IMR-90 (cell line): Measurements from ENCODE around the gene PLD5. TPM values are rescaled to one million over a fixed set of nuclear protein-coding genes. Genes with fewer than 3 reads are reported as not detected.

Experiments used
- ATAC-seq: fragments of 200-7000 bp; cut with Tn5 transposase; 2 replicates; pipeline ENCODE4 v1.9.1; 2020; ENCODE audit warnings: low read depth, mild to moderate bottlenecking, moderate library complexity
- BruUV-seq: library from RNA; stranded (reverse); fragments of 400-500 nt; replicated peaks from 2 replicates; lab custom pipeline; 2021; lab: Mats Ljungman, UMichigan
- CTCF ChIA-PET: fragments of 300-600 bp; formaldehyde crosslinking; extraction: SDS; loops from one replicate; lab custom pipeline; 2021; ENCODE audit warnings: antibody characterized with exemption; lab: Yijun Ruan, JAX
- POLR2A ChIA-PET: fragments of 300-600 bp; sonication (Branson Sonifier 250); formaldehyde crosslinking; loops from one replicate; lab custom pipeline; 2022; ENCODE audit warnings: antibody characterized with exemption; ENCODE audit not compliant: unreplicated experiment; lab: Charles Lee
- DNase-seq: peaks from one replicate; pipeline ENCODE4 v3.0.0; 2013
- H2AFZ ChIP-seq: replicated peaks from 2 replicates; pipeline ENCODE3; 2013; ENCODE audit warnings: low read length, mild to moderate bottlenecking; ENCODE audit not compliant: poor library complexity
- H2AK5ac ChIP-seq: 2 replicates; pipeline ENCODE4 v1.6.1; 2013; ENCODE audit warnings: low read depth, low read length, inconsistent platforms
- H2AK9ac ChIP-seq: replicated peaks from 2 replicates; pipeline ENCODE3; 2013; ENCODE audit warnings: mild to moderate bottlenecking, low read depth, low read length, moderate library complexity; ENCODE audit not compliant: poor library complexity
- H2BK120ac ChIP-seq: 2 replicates; pipeline ENCODE4 v1.6.1; 2013; ENCODE audit warnings: low read depth, low read length, inconsistent platforms
- H2BK15ac ChIP-seq: 3 replicates; pipeline ENCODE4 v1.6.1; 2013; ENCODE audit warnings: low read depth, low read length, inconsistent platforms
- H2BK20ac ChIP-seq: 2 replicates; pipeline ENCODE4 v1.6.1; 2013; ENCODE audit warnings: low read depth, mild to moderate bottlenecking, inconsistent platforms, low read length, moderate library complexity
- H2BK5ac ChIP-seq: 2 replicates; pipeline ENCODE4 v1.6.1; 2013; ENCODE audit warnings: mild to moderate bottlenecking, low read depth, low read length, inconsistent platforms; ENCODE audit not compliant: poor library complexity, severe bottlenecking
- H3K14ac ChIP-seq: replicated peaks from 2 replicates; pipeline ENCODE4 v1.6.1; 2013; ENCODE audit warnings: low read depth, low read length, inconsistent platforms
- H3K18ac ChIP-seq: 2 replicates; pipeline ENCODE4 v1.6.1; 2013; ENCODE audit warnings: low read depth, low read length, control low read depth
- H3K23ac ChIP-seq: 2 replicates; pipeline ENCODE4 v1.6.1; 2013; ENCODE audit warnings: low read depth, low read length, inconsistent platforms
- H3K27ac ChIP-seq: 2 replicates; pipeline ENCODE4 v1.5.1; 2013; ENCODE audit warnings: mild to moderate bottlenecking, control low read depth, low read length; ENCODE audit not compliant: insufficient read depth
- H3K27me3 ChIP-seq: 2 replicates; pipeline ENCODE4 v1.6.1; 2013; ENCODE audit warnings: low read length; ENCODE audit not compliant: control insufficient read depth, insufficient read depth
- H3K36me3 ChIP-seq: 2 replicates; pipeline ENCODE4 v1.6.1; 2013; ENCODE audit warnings: low read length, mixed read lengths; ENCODE audit not compliant: control insufficient read depth, insufficient read depth
- H3K4ac ChIP-seq: 2 replicates; pipeline ENCODE4 v1.6.1; 2013; ENCODE audit warnings: low read depth, low read length, inconsistent platforms
- H3K4me1 ChIP-seq: 2 replicates; pipeline ENCODE4 v1.6.1; 2013; ENCODE audit warnings: low read length, mixed read lengths; ENCODE audit not compliant: control insufficient read depth, insufficient read depth
- H3K4me2 ChIP-seq: 2 replicates; pipeline ENCODE4 v1.6.1; 2013; ENCODE audit warnings: low read depth, mild to moderate bottlenecking, control low read depth, low read length, moderate library complexity
- H3K4me3 ChIP-seq: 2 replicates; pipeline ENCODE4 v1.5.1; 2013; ENCODE audit warnings: low read depth, mild to moderate bottlenecking, control low read depth, low read length, moderate library complexity; ENCODE audit not compliant: insufficient read depth
- H3K56ac ChIP-seq: 2 replicates; pipeline ENCODE4 v1.6.1; 2013; ENCODE audit warnings: low read length, inconsistent platforms; ENCODE audit not compliant: insufficient read depth; ENCODE audit errors: extremely low read depth
- H3K79me1 ChIP-seq, 2 experiments: 2 replicates each; pipeline ENCODE4 v1.6.1; 2013; ENCODE audit warnings: low read length in 2 of 2, inconsistent platforms in 1 of 2, low read depth in 1 of 2
- H3K9ac ChIP-seq: 2 replicates; pipeline ENCODE4 v1.6.1; 2013; ENCODE audit warnings: low read depth, low read length, control low read depth
- H3K9me1 ChIP-seq: 2 replicates; pipeline ENCODE4 v1.6.1; 2013; ENCODE audit warnings: low read length, inconsistent platforms; ENCODE audit not compliant: insufficient read depth
- H3K9me3 ChIP-seq: 2 replicates; pipeline ENCODE4 v1.6.1; 2013; ENCODE audit warnings: low read length; ENCODE audit not compliant: control insufficient read depth, insufficient read depth
- H4K20me1 ChIP-seq: 2 replicates; pipeline ENCODE4 v1.6.1; 2013; ENCODE audit warnings: low read length, inconsistent platforms; ENCODE audit not compliant: insufficient read depth
- H4K5ac ChIP-seq: 2 replicates; pipeline ENCODE4 v1.6.1; 2013; ENCODE audit warnings: mild to moderate bottlenecking, low read depth, low read length, control low read depth
- H4K8ac ChIP-seq, 2 experiments: 2 replicates each; pipeline ENCODE4 v1.6.1; 2013; ENCODE audit warnings: low read depth in 2 of 2, low read length in 2 of 2, control low read depth in 1 of 2, inconsistent platforms in 1 of 2
- H4K91ac ChIP-seq: 2 replicates; pipeline ENCODE4 v1.6.1; 2013; ENCODE audit warnings: low read depth, low read length, inconsistent platforms; ENCODE audit not compliant: insufficient read depth
- BHLHE40 ChIP-seq: fragments of 150-350 bp; IDR thresholded peaks from 2 replicates; pipeline ENCODE4 v1.6.1; 2016; ENCODE audit warnings: mild to moderate bottlenecking, low read depth, low read length
- CEBPB ChIP-seq: IDR thresholded peaks from 2 replicates; pipeline ENCODE4 v1.6.1; 2012; ENCODE audit warnings: low read depth, low read length, improper control_type of control experiment
- CHD1 ChIP-seq: IDR thresholded peaks from 2 replicates; pipeline ENCODE4 v1.6.1; 2012; ENCODE audit warnings: low read depth, low read length, improper control_type of control experiment
- FOS ChIP-seq: fragments of 150-350 bp; IDR thresholded peaks from 2 replicates; pipeline ENCODE4 v1.6.1; 2016; ENCODE audit warnings: low read depth, low read length
- MAZ ChIP-seq: IDR thresholded peaks from 2 replicates; pipeline ENCODE4 v1.6.1; 2012; ENCODE audit warnings: low read depth, mild to moderate bottlenecking, low read length, improper control_type of control experiment, moderate library complexity, borderline replicate concordance
- MXI1 ChIP-seq: IDR thresholded peaks from 2 replicates; pipeline ENCODE4 v1.6.1; 2012; ENCODE audit warnings: low read depth, mild to moderate bottlenecking, low read length, moderate library complexity, borderline replicate concordance
- NFE2L2 ChIP-seq: fragments of 150-350 bp; IDR thresholded peaks from 2 replicates; pipeline ENCODE4 v1.6.1; 2016; ENCODE audit warnings: low read depth, mild to moderate bottlenecking, low read length
- POLR2A ChIP-seq: IDR thresholded peaks from 2 replicates; pipeline ENCODE4 v1.6.1; 2012; ENCODE audit warnings: mild to moderate bottlenecking, low read depth, low read length
- RAD21 ChIP-seq: IDR thresholded peaks from 2 replicates; pipeline ENCODE4 v1.6.1; 2012; ENCODE audit warnings: low read length, improper control_type of control experiment
- RCOR1 ChIP-seq: IDR thresholded peaks from 2 replicates; pipeline ENCODE4 v1.6.1; 2012; ENCODE audit warnings: mild to moderate bottlenecking, low read length, improper control_type of control experiment; ENCODE audit not compliant: insufficient replicate concordance
- RFX5 ChIP-seq: IDR thresholded peaks from 2 replicates; pipeline ENCODE4 v1.8.0; 2012; ENCODE audit warnings: low read depth, mild to moderate bottlenecking, low read length, moderate library complexity
- SMC3 ChIP-seq: fragments of 150-350 bp; IDR thresholded peaks from 2 replicates; pipeline ENCODE4 v1.6.1; 2016; ENCODE audit warnings: low read depth, mild to moderate bottlenecking, antibody characterized with exemption, low read length, moderate library complexity
- WGBS, 2 experiments: methylation state at CpG; one replicate each; pipeline versions ENCODE4 v1.1.5 to v1.1.7; 2013; ENCODE audit warnings: missing lambda C conversion rate in 2 of 2; ENCODE audit not compliant: insufficient read length in 1 of 2; ENCODE audit errors: extremely low coverage in 2 of 2; 5-methylcytosine and 5-hydroxymethylcytosine counted together
- dilution Hi-C: fragments of 300-500 bp; cut with HindIII; formaldehyde crosslinking; loops from one replicate; pipeline ENCODE4 v1.14.3; 2018; ENCODE audit warnings: low sequenced_read_pairs; ENCODE audit not compliant: unreplicated experiment
- in situ Hi-C: fragments of 300-500 bp; cut with MboI; formaldehyde crosslinking; loops from 3 replicates; pipeline ENCODE4 v1.14.3; 2019; ENCODE audit warnings: low sequenced_read_pairs, inconsistent platforms, mixed read lengths
- intact Hi-C: fragments of 100-400 bp; cut with micrococcal nuclease; formaldehyde crosslinking; loops from 2 replicates; pipeline ENCODE4 v1.10.0; 2022
- polyA plus RNA-seq, 3 experiments: library from polyadenylated mRNA; depleted of rRNA; stranded (reverse); fragments of >200 nt; gene quantifications; 2 replicates each; pipeline ENCODE4 v1.2.3, GENCODE V29; 2012; ENCODE audit warnings: low replicate concordance in 1 of 3
- total RNA-seq: library from RNA; depleted of rRNA; stranded (reverse); fragments of >200 nt; gene quantifications from 2 replicates; pipeline ENCODE4 v1.2.3, GENCODE V29; 2012
- TF ChIP-seq, protein P1 (sequence below): fragments of 150-350 bp; IDR thresholded peaks from 2 replicates; pipeline ENCODE4 v1.6.1; 2017; ENCODE audit warnings: mild to moderate bottlenecking, antibody characterized with exemption, low read length, low read depth
- TF ChIP-seq, protein P2 (sequence below): conservative IDR thresholded peaks from 2 replicates; pipeline ENCODE4 v1.5.1; 2012; ENCODE audit warnings: mild to moderate bottlenecking, low read depth, low read length, improper control_type of control experiment
- TF ChIP-seq, protein P3 (sequence below): fragments of 150-350 bp; IDR thresholded peaks from 2 replicates; pipeline ENCODE4 v1.6.1; 2016; ENCODE audit warnings: low read depth, mild to moderate bottlenecking, low read length, moderate library complexity, borderline replicate concordance

PLD5 gene
- total and polyA plus RNA-seq, 2 of the 4 experiments (the other 2 are of a cell fraction) = not detected

DNA sequence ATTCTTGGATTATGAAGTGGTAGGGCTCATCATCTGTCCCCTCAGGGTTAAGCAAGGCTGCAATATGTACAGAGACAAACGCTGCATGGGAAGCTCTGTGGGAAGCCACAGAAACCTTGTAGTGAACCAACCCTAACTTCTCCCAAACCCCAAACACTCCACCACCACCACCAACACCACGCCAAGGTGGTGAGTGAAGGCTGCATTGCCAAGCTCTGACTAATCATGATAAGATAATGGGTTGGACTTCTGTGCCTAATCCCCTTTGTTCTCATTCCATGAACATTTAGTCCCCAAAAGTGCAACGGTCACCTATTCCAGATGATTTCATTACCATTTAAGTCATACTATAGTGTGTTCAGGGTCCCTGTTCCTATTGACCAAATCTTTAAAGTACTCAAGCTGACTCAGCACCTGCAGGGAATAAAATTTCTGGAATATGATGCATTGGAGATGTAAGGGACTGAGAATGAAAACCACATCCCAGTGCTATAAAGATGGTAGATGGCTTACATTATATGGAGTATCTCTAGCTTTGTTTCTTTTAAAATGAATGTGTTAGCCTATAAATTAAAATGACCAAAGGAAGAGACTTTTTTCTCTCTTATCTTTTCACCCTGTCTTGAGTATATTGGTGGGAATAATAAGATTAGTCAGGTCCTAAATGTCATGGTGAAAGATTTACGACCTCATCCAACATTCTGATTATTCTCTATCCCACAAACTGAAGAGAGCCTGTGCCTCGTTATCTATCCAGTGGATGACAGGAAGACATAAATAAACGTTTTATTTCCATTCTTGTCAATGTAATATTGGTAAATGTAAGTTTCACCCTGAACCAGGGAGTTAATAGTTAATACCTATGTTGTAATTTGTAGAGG lies 22.6 kb upstream of the PLD5 start:
- no peak overlapping the region for H2BK5ac ChIP-seq
- H2BK20ac ChIP-seq = no peak overlapping the region
- dilution Hi-C loops (no loop called here), in situ Hi-C loops (no loop called here), intact Hi-C loops (no loop called here)
- no peaks in the 10 kb centered on the region for H3K9me1 ChIP-seq
- H3K4me2 ChIP-seq = no peak overlapping the region
- H3K9me3 ChIP-seq = 0 out of 2 replicates have a peak, but pooled peaks cover 9% of the 10 kb centered on the region
- DNase-seq (no peak), ATAC-seq (no peak)
- H3K27ac ChIP-seq = no peak overlapping the region
- POLR2A ChIA-PET = no interaction called here
- CTCF ChIA-PET = no interaction called here
- no peak overlapping the region for H4K91ac ChIP-seq
- no peaks in the 10 kb centered on the region for H3K79me1 ChIP-seq
- no peak overlapping the region for H2AK5ac ChIP-seq
- no peak overlapping the region for H3K4me3 ChIP-seq
- H3K14ac ChIP-seq = no peak overlapping the region
- H3K27me3 ChIP-seq = no peaks in the 10 kb centered on the region
- H2BK120ac ChIP-seq = no peak overlapping the region
- no peak overlapping the region for H3K18ac ChIP-seq
- H2AK9ac ChIP-seq = no peak overlapping the region
- H3K23ac ChIP-seq = no peak overlapping the region
- no CpG with 5 or more reads among the region's 6 CpGs for WGBS, 2 experiments
- H3K36me3 ChIP-seq = no peaks in the 10 kb centered on the region
- H3K4me1 ChIP-seq = no peaks in the 10 kb centered on the region
- H3K4ac ChIP-seq = no peak overlapping the region
- no peak overlapping the region for H4K5ac ChIP-seq
- no peaks in the 10 kb centered on the region for H4K20me1 ChIP-seq
- no peak overlapping the region for H3K56ac ChIP-seq
- H4K8ac ChIP-seq = no peak overlapping the region
- BruUV-seq = no TSS peak
- no peak overlapping the region for H2AFZ ChIP-seq
- no peak overlapping the region for H2BK15ac ChIP-seq
- H3K9ac ChIP-seq = no peak overlapping the region
- TF ChIP-seq FOS = no peak
- TF ChIP-seq RFX5 = no peak
- TF ChIP-seq CEBPB = no peak
- TF ChIP-seq CHD1 = no peak
- TF ChIP-seq, protein P1, sequence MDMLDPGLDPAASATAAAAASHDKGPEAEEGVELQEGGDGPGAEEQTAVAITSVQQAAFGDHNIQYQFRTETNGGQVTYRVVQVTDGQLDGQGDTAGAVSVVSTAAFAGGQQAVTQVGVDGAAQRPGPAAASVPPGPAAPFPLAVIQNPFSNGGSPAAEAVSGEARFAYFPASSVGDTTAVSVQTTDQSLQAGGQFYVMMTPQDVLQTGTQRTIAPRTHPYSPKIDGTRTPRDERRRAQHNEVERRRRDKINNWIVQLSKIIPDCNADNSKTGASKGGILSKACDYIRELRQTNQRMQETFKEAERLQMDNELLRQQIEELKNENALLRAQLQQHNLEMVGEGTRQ = no peak
- no peak for TF ChIP-seq MXI1
- TF ChIP-seq MAZ = no peak
- no peak for TF ChIP-seq NFE2L2
- TF ChIP-seq RAD21 = no peak
- no peak for TF ChIP-seq SMC3
- TF ChIP-seq, protein P2, sequence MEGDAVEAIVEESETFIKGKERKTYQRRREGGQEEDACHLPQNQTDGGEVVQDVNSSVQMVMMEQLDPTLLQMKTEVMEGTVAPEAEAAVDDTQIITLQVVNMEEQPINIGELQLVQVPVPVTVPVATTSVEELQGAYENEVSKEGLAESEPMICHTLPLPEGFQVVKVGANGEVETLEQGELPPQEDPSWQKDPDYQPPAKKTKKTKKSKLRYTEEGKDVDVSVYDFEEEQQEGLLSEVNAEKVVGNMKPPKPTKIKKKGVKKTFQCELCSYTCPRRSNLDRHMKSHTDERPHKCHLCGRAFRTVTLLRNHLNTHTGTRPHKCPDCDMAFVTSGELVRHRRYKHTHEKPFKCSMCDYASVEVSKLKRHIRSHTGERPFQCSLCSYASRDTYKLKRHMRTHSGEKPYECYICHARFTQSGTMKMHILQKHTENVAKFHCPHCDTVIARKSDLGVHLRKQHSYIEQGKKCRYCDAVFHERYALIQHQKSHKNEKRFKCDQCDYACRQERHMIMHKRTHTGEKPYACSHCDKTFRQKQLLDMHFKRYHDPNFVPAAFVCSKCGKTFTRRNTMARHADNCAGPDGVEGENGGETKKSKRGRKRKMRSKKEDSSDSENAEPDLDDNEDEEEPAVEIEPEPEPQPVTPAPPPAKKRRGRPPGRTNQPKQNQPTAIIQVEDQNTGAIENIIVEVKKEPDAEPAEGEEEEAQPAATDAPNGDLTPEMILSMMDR = no peak
- TF ChIP-seq POLR2A = no peak
- no peak for TF ChIP-seq BHLHE40
- TF ChIP-seq RCOR1 = no peak
- TF ChIP-seq, protein P3, sequence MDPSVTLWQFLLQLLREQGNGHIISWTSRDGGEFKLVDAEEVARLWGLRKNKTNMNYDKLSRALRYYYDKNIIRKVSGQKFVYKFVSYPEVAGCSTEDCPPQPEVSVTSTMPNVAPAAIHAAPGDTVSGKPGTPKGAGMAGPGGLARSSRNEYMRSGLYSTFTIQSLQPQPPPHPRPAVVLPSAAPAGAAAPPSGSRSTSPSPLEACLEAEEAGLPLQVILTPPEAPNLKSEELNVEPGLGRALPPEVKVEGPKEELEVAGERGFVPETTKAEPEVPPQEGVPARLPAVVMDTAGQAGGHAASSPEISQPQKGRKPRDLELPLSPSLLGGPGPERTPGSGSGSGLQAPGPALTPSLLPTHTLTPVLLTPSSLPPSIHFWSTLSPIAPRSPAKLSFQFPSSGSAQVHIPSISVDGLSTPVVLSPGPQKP = no peak
